Measurements from ENCODE around the gene TMEM116.

The TMEM116 gene

DNA sequence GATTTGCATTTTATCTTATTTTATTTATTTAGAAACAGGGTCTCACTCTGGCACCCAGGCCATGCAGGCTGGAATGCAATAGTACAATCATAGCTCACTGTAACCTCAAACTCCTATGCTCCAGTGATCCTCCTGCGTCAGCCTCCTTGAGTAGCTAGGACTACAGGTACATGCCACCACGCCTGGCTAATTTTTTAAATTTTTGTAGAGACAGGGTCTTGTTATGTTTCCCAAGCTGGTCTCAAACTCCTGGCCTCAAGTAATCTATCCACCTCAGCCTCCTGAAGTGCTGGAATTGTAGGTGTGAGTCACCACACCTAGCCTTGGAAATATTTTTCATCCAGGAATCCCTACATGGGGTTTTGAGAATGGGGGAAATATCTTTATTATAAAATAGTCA is 86.3 kb downstream of the TMEM116 start:
- DNase-seq (ENCODE audit: insufficient read length, low spot score) (no peak), FAIRE-seq (no peak)
- no peak for TF ChIP-seq POLR2A (IDR thresholded peaks at IDR 0.05; ENCODE audit: low read depth, low read length)

GRCh38 chr12:111925171-111925570 is 87.8 kb downstream of the TMEM116 start:
- FAIRE-seq (no peak), DNase-seq (ENCODE audit: insufficient read length, low spot score) (no peak)
- TF ChIP-seq POLR2A (IDR thresholded peaks at IDR 0.05; ENCODE audit: low read depth, low read length), result no peak

DNA sequence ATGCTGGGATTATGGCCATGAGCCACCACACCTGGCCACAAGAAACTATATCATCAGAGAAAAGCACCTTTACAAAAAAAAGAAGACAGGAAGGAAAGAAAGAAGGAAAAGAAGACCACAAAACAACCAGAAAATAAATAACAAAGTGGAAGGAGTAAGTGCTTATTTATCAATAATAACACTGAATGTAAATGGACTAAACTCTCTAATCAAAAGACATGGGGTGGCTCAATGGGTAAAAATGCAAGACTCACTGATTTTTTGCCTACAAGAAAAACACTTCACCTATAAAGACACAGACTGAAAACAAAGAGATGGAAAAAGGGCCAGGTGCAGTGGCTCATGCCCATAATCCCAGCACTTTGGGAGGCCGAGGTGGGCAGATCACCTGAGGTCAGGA is 105.2 kb downstream of the TMEM116 start:
- FAIRE-seq (no peak), DNase-seq (ENCODE audit: insufficient read length, low spot score) (no peak)
- TF ChIP-seq POLR2A (IDR thresholded peaks at IDR 0.05; ENCODE audit: low read depth, low read length), result no peak

DNA sequence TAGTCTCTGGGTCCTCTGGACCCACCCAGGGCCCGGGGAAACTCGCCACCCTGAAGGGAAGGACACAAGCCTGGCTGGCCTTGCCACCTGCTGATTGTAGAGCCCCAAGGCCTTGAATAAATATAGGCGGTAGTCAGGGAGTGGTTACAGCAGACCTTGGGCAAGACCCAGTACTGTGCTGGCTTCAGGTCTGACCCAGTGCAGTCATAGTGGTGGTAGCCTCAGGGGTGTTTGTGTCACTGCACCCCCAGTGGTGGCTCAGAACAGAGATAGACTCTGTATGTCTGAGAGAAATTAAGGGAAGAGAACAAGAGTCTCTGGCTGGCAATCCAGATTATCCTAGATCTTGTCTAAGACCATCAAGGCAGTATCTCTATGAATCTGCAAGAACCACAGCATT is 107.5 kb downstream of the TMEM116 start:
- TF ChIP-seq POLR2A (IDR thresholded peaks at IDR 0.05; ENCODE audit: low read depth, low read length), result no peak
- DNase-seq (ENCODE audit: insufficient read length, low spot score) (no peak), FAIRE-seq (no peak)

DNA sequence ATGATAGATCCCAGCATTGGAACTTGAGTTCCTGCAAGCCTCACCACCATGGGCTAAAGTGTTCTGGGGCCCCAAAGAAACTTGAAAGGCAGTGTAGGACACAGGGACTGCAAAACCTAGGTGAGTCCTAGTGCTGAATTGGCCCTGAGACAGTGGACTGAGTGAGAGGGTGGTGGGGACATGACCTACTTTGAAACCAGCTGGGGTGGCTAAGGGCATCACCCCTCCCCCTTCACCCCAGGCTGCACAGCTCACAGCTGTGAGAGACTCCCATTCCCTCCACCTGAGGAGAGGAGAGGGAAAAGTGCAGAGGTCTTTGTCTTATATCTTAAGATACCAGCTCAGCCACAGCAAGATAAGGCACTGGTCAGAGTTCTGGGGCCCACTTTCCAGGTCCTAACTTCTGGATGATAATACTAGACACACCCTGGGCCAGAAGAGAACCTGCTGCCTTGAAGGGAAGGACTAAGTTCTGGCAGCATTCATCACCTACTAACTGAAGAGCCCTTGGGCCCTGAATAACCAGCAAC is 108.5 kb downstream of the TMEM116 start:
- FAIRE-seq (no peak), DNase-seq (ENCODE audit: insufficient read length, low spot score) (no peak)
- TF ChIP-seq POLR2A (IDR thresholded peaks at IDR 0.05; ENCODE audit: low read depth, low read length), result no peak

- no peak for TF ChIP-seq POLR2A (IDR thresholded peaks at IDR 0.05; ENCODE audit: low read depth, low read length)
- FAIRE-seq (no peak), DNase-seq (ENCODE audit: insufficient read length, low spot score) (no peak)
These were observed 111.8 kb downstream of the TMEM116 start for GRCh38 chr12:111901182-111901581.

GRCh38 chr12:111894556-111894955 is 118.4 kb downstream of the TMEM116 start:
- no peak for DNase-seq (ENCODE audit: insufficient read length, low spot score)
- TF ChIP-seq POLR2A (IDR thresholded peaks at IDR 0.05; ENCODE audit: low read depth, low read length), result no peak
- FAIRE-seq, result no peak

GRCh38 chr12:111893287-111893686 is 119.7 kb downstream of the TMEM116 start:
- no peak for DNase-seq (ENCODE audit: insufficient read length, low spot score)
- no peak for FAIRE-seq
- TF ChIP-seq POLR2A (IDR thresholded peaks at IDR 0.05; ENCODE audit: low read depth, low read length), result no peak

DNA sequence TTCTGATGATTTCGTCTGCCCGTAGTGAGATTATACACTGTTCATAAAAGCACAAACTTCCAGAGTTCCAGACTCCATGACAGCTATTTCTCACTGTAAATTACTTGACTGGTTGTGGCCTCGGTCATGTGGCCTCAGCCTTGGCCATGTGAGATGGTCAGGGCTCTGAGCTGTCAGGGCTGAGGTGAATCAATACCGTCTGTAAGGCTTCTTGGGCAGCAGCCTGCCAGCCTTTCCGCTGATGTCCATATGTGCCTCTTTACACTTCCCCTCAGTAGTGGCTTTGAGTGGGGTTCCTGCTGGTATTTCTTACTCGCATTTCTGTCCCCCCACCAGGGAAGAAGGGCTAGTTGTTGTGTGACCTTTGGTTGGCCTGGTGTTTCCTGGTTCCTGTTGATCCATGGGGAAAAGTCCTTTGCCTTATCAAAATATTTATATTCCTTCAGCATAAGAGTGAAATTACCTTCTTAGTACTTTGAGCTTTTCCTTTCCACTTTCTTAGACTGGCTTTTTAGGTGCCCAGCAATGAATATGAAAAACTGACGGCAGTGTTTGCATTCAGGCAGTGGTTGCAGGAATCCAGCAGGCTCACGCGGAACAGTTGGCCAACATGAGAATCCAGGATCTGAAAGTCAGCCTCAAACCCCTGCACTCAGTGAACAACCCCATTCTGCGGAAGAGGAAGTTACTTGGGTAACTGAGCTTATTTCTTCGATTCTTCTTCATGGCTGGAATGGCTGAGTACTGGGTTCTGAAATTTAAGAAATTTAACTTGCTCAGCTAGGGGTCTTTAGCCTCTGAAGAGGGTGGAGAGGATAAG is 124.8 kb downstream of the TMEM116 start:
- no peak for FAIRE-seq
- no peak for TF ChIP-seq POLR2A (IDR thresholded peaks at IDR 0.05; ENCODE audit: low read depth, low read length)
- DNase-seq (ENCODE audit: insufficient read length, low spot score), result no peak

DNA sequence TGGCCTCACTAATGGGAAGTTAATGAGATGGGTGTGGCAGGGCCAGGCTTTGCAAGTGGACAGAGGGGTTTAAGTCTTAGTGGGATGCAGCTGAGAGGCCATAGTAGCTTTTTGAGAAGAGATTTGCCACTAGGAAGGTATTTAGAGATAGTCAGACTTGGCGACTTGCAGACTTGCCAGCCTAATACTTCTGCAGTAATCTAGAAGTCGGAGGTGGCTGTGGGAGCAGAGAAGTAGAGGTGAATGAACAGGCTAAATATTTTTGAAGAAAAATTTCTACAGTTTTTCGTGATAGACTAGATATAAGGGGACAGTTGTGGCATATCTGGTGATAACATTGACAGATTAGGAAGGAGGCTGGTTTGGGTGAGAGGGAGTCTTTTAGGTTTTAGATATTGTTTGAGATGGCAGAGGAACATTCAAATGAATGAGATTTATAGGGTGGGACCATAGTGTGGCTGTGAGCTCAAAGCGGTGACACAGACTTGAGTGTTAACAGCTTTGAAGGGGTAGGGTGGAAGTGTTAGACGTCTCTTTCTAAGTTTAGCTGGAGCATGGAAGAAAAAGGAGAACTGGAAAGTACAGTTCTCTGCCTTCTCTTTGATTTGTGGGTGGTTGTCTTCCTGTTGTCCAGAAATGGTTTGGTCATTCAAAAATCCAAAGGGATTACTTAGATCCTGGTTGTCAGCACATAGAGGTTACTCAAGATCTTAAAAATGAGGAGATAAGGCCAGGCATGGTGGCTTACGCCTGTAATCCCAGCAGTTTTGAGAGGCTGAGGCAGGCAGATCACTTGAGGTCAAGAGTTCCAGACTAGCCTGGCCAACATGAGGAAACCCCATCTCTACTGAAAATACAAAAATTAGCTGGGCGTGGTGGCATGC is 126.1 kb downstream of the TMEM116 start:
- FAIRE-seq, result no peak
- no peak for DNase-seq (ENCODE audit: insufficient read length, low spot score)
- no peak for TF ChIP-seq POLR2A (IDR thresholded peaks at IDR 0.05; ENCODE audit: low read depth, low read length)

GRCh38 chr12:111881716-111882115 is 131.2 kb downstream of the TMEM116 start:
- no peak for TF ChIP-seq POLR2A (IDR thresholded peaks at IDR 0.05; ENCODE audit: low read depth, low read length)
- FAIRE-seq (no peak), DNase-seq (ENCODE audit: insufficient read length, low spot score) (no peak)
